Body of pancreas (tissue), 4 donors: Measurements from ENCODE around the gene MUC6. TPM values are rescaled to one million over a fixed set of nuclear protein-coding genes. Genes with fewer than 3 reads are reported as not detected.

ENCODE experiments used
- ATAC-seq: fragments of 150-250 bp; one replicate; pipeline ENCODE4 v1.9.1; 2016
- DNase-seq, 4 donors: peaks; one replicate each; pipeline ENCODE4 v3.0.0-alpha.2; 2019
- H3K27ac ChIP-seq, 4 donors: fragments of 200-600 bp; sonication (generic); 1 replicate in 3 of 4; 2 replicates in 1 of 4; pipeline versions ENCODE4 v1.5.1 to v1.6.1; 2016 to 2019; ENCODE audit warnings: mild to moderate bottlenecking in 1 of 4, mixed read lengths in 1 of 4, moderate library complexity in 1 of 4
- H3K27me3 ChIP-seq, 2 donors: fragments of 200-600 bp; sonication (generic); one replicate each; pipeline ENCODE4 v1.6.0; 2016; ENCODE audit warnings: mild to moderate bottlenecking in 1 of 2
- H3K36me3 ChIP-seq, 2 donors: fragments of 200-600 bp; sonication (generic); replicated peaks in 1 of 2; 2 replicates each; pipeline ENCODE4 v1.5.1; 2016; ENCODE audit warnings: low read depth in 2 of 2; ENCODE audit not compliant: insufficient read depth in 1 of 2
- H3K4me1 ChIP-seq: fragments of 200-600 bp; sonication (generic); one replicate; pipeline ENCODE4 v1.6.0; 2016
- H3K4me3 ChIP-seq, 2 donors: fragments of 200-600 bp; sonication (generic); 1 replicate in 1 of 2; 2 replicates in 1 of 2; pipeline ENCODE4 v1.5.1; 2016 to 2019
- H3K9me3 ChIP-seq, 3 donors: fragments of 200-600 bp; sonication (generic); 1 replicate in 2 of 3; 2 replicates in 1 of 3; pipeline ENCODE4 v1.5.1; 2016
- CTCF ChIP-seq, 7 experiments: fragments of 450-650 bp in 4 of 7; fragments of 200-600 bp in 3 of 7; sonication (generic) in 3 of 7; IDR thresholded peaks; one replicate each; pipeline ENCODE4 v1.5.1; 2016 to 2019; ENCODE audit warnings: antibody characterized with exemption in 7 of 7
- POLR2A ChIP-seq, 3 donors: fragments of 450-650 bp; IDR thresholded peaks; one replicate each; pipeline ENCODE4 v1.6.1; 2016; ENCODE audit warnings: antibody characterized with exemption in 3 of 3, mild to moderate bottlenecking in 2 of 3
- WGBS, 2 donors: methylation state at CpG; one replicate each; pipeline ENCODE4 v1.1.5; 2017; 5-methylcytosine and 5-hydroxymethylcytosine counted together
- intact Hi-C: fragments of 100-400 bp; cut with DNase I; formaldehyde crosslinking; loops from one replicate; pipeline ENCODE4 v1.15.1; 2023
- total RNA-seq, 2 donors: library from RNA; depleted of rRNA; stranded (reverse); fragments of >200 nt; gene quantifications; one replicate each; pipeline ENCODE4 v1.1.0, GENCODE V29; 2016

The MUC6 gene
- total RNA-seq, 2 donors from 2014 or later = 101 to 194 TPM

GRCh38 chr11:985848-986247, 50.7 kb downstream of the MUC6 start:
- Histone ChIP-seq H3K27me3 (no peaks in the 10 kb centered on the region), H3K4me1 (no peaks in the 10 kb centered on the region), H3K4me3 (no peak overlapping the region), H3K27ac (no peak overlapping the region), H3K9me3 (no peaks in the 10 kb centered on the region), H3K36me3 (peaks cover 10 to 38% of the 10 kb centered on the region in 2 donors)
- no peak for ATAC-seq
- TF ChIP-seq CTCF (IDR thresholded peaks at IDR 0.05) (no peak), POLR2A (IDR thresholded peaks at IDR 0.05) (no peak)
- 91 to 94% methylated on average over 12 to 20 of the region's 20 CpGs for WGBS, 2 donors
- DNase-seq = no peak
- intact Hi-C loops = no loop called here

- intact Hi-C loops = no loop called here
- ATAC-seq (no peak), DNase-seq (no peak)
- WGBS, 2 donors = 65 to 85% methylated on average over 18 to 21 of the region's 21 CpGs
- TF ChIP-seq CTCF (IDR thresholded peaks at IDR 0.05) (no peak), POLR2A (IDR thresholded peaks at IDR 0.05) (no peak)
- Histone ChIP-seq H3K36me3 (peaks cover 10 to 38% of the 10 kb centered on the region in 2 donors), H3K4me1 (no peaks in the 10 kb centered on the region), H3K27me3 (no peaks in the 10 kb centered on the region), H3K4me3 (no peak overlapping the region), H3K27ac (no peak overlapping the region), H3K9me3 (no peaks in the 10 kb centered on the region)
Observed at GRCh38 chr11:985406-985805, 51.1 kb downstream of the MUC6 start.

GRCh38 chr11:984546-984945, 52.0 kb downstream of the MUC6 start:
- no peak for DNase-seq
- no peak for TF ChIP-seq POLR2A (IDR thresholded peaks at IDR 0.05)
- no peak for TF ChIP-seq CTCF (IDR thresholded peaks at IDR 0.05)
- no peaks in the 10 kb centered on the region for H3K4me1 ChIP-seq
- ATAC-seq = no peak
- intact Hi-C loops = no loop called here
- 96 to 97% methylated on average over 15 of the region's 15 CpGs for WGBS, 2 donors
- no peaks in the 10 kb centered on the region for H3K27me3 ChIP-seq
- H3K4me3 ChIP-seq = no peak overlapping the region
- no peak overlapping the region for H3K27ac ChIP-seq
- H3K9me3 ChIP-seq = no peaks in the 10 kb centered on the region
- H3K36me3 ChIP-seq = peaks cover 10 to 38% of the 10 kb centered on the region in 2 donors

- no peak for ATAC-seq
- Histone ChIP-seq H3K27me3 (no peaks in the 10 kb centered on the region), H3K36me3 (peaks cover 5 to 24% of the 10 kb centered on the region in 2 donors), H3K27ac (no peak overlapping the region), H3K4me3 (no peak overlapping the region), H3K4me1 (no peaks in the 10 kb centered on the region), H3K9me3 (no peaks in the 10 kb centered on the region)
- intact Hi-C loops = no loop called here
- DNase-seq = no peak
- TF ChIP-seq CTCF (IDR thresholded peaks at IDR 0.05) = no peak
- TF ChIP-seq POLR2A (IDR thresholded peaks at IDR 0.05) = no peak
- WGBS, 2 donors = 94% methylated on average over 14 of the region's 14 CpGs
Observed at GRCh38 chr11:981764-982163, 54.8 kb downstream of the MUC6 start.
